VCaP (cell line): ENCODE results near the gene NRROS.
"Not testable (repeated sequence)": the region's sequence is repeated elsewhere in the genome, so short reads cannot be mapped to it uniquely, and the experiment has no call there.

ENCODE experiments used
- H3K27ac ChIP-seq: fragments of 450-650 bp; 2 replicates; pipeline ENCODE4 v1.5.1; 2017
- TF ChIP-seq, protein P1 (sequence below): fragments of 450-650 bp; conservative IDR thresholded peaks from 2 replicates; pipeline ENCODE4 v1.5.1; 2017; ENCODE audit warnings: mild to moderate bottlenecking, moderate library complexity

Gene NRROS

DNA sequence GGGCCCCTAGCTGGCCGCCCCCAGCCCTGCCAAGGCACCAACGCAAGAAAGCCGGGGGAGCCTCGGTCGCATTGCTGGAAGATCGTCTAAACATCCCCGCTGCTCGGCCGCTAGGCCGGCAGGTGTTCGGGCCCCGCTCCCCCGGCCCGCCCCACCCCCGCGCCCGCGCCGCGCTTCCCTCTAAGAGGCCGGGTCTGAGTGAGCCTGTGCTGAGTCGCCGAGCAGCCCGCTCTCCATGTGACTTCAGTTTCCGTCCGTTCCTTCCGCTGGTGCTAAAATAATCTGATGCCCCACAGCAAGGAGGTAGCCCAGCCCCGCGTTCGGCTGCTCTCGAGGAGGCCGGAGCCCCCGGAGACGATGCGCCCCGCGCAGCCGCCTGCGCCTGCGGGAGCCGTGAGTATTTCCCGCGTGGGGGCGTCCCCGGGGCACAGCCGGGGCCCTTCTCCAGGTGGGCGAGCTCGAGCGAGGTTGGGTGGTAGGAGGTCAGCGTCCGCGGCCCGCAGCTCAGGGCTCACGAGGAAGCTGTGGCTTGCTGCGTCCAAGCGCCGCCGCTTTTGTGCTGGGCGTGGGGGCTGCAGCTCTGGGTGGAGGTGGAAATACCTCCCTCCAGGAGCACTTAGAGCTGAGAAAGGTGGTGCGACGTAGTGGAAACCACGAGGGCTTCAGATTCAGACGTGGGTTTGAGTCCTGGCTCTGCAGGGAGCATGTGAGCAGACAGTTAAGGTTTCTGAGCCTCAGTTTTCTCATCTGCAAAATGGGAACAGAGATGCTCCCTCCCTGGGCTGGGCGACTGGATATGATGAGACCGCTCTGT, at the start of gene NRROS:
Gene NRROS (plus strand): TSS at position 212 of the 814 bp plus-strand sequence. CDS start 14,846 bp downstream, outside the sequence.
- peak within 1 kb of the TSS; percentile 65; the same call in 1 of the 2 replicates for H3K27ac ChIP-seq
- TF ChIP-seq, protein P1, sequence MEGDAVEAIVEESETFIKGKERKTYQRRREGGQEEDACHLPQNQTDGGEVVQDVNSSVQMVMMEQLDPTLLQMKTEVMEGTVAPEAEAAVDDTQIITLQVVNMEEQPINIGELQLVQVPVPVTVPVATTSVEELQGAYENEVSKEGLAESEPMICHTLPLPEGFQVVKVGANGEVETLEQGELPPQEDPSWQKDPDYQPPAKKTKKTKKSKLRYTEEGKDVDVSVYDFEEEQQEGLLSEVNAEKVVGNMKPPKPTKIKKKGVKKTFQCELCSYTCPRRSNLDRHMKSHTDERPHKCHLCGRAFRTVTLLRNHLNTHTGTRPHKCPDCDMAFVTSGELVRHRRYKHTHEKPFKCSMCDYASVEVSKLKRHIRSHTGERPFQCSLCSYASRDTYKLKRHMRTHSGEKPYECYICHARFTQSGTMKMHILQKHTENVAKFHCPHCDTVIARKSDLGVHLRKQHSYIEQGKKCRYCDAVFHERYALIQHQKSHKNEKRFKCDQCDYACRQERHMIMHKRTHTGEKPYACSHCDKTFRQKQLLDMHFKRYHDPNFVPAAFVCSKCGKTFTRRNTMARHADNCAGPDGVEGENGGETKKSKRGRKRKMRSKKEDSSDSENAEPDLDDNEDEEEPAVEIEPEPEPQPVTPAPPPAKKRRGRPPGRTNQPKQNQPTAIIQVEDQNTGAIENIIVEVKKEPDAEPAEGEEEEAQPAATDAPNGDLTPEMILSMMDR = no peak

DNA sequence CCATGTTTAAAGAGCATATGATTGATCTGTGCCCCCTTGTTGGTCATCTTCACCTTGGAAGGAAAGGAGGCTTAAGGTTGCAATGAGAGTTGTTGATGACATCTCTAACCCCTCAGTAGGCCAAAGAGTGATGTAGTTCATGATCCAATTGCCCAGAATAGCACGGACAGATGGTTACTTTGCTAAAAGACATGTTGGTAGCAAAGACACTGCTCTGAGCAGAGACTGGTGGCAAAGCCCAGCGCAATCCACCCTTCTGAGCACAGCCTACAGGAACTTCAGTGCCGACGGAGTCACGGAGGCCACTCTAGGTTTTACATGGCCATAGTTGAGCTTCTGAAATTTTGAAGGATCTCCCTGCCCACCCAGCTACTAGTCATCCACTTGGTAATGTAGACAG, 49.2 kb upstream of the NRROS start:
- H3K27ac ChIP-seq = no peak overlapping the region
- TF ChIP-seq, protein P1 = no peak

DNA sequence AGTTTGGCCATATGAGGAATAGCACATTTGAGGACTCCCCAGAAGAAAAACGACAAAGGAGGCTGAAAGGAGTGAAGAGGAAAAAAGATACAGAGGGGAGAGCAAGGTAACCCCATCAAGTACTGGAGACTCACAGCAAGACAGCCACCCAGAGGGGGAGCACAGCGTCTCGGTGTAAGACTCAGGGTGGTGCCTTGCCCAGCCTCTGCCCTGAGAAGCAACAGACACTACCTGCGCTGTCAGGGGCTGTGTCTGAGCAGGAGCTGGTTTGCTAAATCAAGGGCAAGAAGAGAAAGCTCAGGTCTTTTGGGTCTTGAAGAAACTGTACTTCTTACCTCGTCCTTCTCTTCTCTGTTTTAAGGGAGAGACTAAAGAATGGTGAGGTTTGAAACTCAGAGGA, 43.1 kb upstream of the NRROS start:
- TF ChIP-seq, protein P1 = no peak
- no peak overlapping the region for H3K27ac ChIP-seq

DNA sequence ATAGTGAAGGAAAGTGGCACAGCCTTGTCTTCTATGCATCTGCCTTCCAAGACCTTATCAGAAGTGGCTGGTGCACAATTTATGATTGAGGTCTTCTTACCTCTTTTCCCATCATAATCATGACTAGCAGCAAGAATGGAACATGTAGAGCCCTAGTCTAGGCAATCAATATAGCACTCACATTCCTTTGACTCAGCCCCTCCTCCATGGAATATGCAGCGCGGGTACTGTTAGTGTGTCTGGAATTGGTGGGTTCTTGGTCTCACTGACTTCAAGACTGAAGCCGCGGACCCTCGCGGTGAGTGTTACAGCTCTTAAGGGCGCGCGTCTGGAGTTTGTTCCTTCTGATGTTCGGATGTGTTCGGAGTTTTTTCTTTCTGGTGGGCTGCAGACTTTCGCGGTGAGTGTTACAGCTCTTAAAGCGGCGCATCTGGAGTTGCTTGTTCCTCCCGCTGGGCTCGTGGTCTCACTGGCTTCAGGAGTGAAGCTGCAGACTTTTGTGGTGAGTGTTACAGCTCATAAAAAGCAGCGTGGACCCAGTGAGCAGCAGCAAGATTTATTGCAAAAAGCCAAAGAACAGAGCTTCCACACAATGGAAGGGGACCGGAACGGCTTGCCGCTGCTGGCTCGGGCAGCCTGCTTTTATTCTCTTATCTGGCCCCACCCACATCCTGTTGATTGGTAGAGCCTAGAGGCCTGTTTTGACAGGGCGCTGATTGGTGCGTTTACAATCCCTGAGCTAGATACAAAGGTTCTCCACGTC, 41.3 kb upstream of the NRROS start:
- not testable (repeated sequence) for H3K27ac ChIP-seq

DNA sequence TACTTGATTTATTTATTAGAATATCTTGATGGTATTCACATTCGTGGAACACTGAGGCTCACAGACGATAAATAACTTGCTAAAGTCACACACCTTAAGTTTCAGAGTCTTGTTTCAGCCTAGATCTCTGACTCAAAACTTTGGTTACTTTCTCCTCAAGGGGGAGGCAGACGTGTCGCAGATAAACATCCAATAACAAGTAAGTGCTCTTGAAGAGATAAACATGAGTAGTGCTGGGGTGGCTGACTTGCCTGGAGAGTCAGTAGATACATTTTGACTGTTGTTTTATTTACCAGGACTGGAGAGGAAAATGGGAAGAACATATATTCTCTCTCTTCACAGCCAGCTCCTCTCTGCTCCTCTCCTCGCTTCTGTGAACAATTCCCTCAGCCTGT, 39.8 kb upstream of the NRROS start:
- TF ChIP-seq, protein P1 = no peak
- H3K27ac ChIP-seq = no peak overlapping the region

GRCh38 chr3:196600359-196600758, 39.1 kb upstream of the NRROS start:
- TF ChIP-seq, protein P1 = no peak
- no peak overlapping the region for H3K27ac ChIP-seq

GRCh38 chr3:196602673-196603072, 36.8 kb upstream of the NRROS start:
- TF ChIP-seq, protein P1 = no peak
- H3K27ac ChIP-seq = no peak overlapping the region
